Sigmoid colon (tissue), 4 donors: ENCODE data around the gene SMR3A.

ENCODE experiments used
- CTCF ChIP-seq, 4 experiments: fragments of 450-650 bp in 3 of 4; fragments of 200-600 bp in 1 of 4; IDR thresholded peaks; one replicate each; pipeline ENCODE4 v1.5.1; 2016 to 2019; ENCODE audit warnings: antibody characterized with exemption in 4 of 4, mild to moderate bottlenecking in 3 of 4, moderate library complexity in 2 of 4
- POLR2AphosphoS5 ChIP-seq, 4 donors: sonication (generic); formaldehyde crosslinking; IDR thresholded peaks; one replicate each; pipeline ENCODE4 v1.6.1; 2017; ENCODE audit warnings: antibody characterized with exemption in 4 of 4

- no peak for TF ChIP-seq CTCF (IDR thresholded peaks at IDR 0.05)
- no peak for TF ChIP-seq POLR2AphosphoS5 (IDR thresholded peaks at IDR 0.05)
These were observed 25.9 kb upstream of the SMR3A start, which contains the start of gene CABS1 for GRCh38 chr4:70334681-70335080.
